GM12873 (cell line): ENCODE data around the gene ADA.

Experiments
- CTCF ChIP-seq: IDR thresholded peaks from 2 replicates; pipeline ENCODE4 v1.5.1; 2012; ENCODE audit warnings: low read depth, mild to moderate bottlenecking, moderate library complexity, low read length, control low read depth; ENCODE audit not compliant: insufficient read depth; ENCODE audit errors: missing control alignments

ADA gene

GRCh38 chr20:44624743-44625271 lies 26.7 kb downstream of the ADA start:
- no peak for TF ChIP-seq CTCF

GRCh38 chr20:44624152-44624551 lies 27.3 kb downstream of the ADA start:
- no peak for TF ChIP-seq CTCF

GRCh38 chr20:44622501-44623270 lies 28.8 kb downstream of the ADA start:
- no peak for TF ChIP-seq CTCF

GRCh38 chr20:44621939-44622338 lies 29.6 kb downstream of the ADA start:
- no peak for TF ChIP-seq CTCF

- TF ChIP-seq CTCF, result no peak
Measured at GRCh38 chr20:44621325-44621724, 30.2 kb downstream of the ADA start.

GRCh38 chr20:44620030-44620429 lies 31.5 kb downstream of the ADA start:
- no peak for TF ChIP-seq CTCF

GRCh38 chr20:44619294-44619693 lies 32.2 kb downstream of the ADA start:
- no peak for TF ChIP-seq CTCF
